GM19193 (cell line): Measurements from ENCODE around the gene XYLT1.

ENCODE experiments used
- POLR2A ChIP-seq: IDR thresholded peaks from 4 replicates; pipeline ENCODE4 v1.6.1; 2011; ENCODE audit not compliant: insufficient read depth, insufficient read length; ENCODE audit errors: extremely low read depth

XYLT1 gene

DNA sequence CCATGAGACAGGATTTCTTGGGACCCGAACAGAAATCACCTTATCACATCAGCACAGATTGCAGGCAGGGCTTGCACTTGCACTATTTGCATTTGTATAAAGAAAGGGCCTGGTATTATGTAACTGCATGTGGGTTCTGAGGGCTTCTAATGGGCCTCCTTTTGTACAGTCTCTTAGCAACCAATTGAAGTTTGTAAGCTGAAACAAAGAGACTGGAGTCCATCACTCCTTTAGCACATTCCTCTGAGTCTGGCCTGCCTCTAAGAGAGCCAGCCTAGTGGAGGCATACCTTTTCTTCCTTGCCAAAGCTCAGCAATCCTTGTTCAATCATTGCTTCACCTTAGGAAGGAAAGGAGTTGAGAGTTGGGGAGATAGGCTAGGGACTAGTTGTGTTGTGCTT, 387.1 kb downstream of the XYLT1 start:
- no peak for TF ChIP-seq POLR2A

DNA sequence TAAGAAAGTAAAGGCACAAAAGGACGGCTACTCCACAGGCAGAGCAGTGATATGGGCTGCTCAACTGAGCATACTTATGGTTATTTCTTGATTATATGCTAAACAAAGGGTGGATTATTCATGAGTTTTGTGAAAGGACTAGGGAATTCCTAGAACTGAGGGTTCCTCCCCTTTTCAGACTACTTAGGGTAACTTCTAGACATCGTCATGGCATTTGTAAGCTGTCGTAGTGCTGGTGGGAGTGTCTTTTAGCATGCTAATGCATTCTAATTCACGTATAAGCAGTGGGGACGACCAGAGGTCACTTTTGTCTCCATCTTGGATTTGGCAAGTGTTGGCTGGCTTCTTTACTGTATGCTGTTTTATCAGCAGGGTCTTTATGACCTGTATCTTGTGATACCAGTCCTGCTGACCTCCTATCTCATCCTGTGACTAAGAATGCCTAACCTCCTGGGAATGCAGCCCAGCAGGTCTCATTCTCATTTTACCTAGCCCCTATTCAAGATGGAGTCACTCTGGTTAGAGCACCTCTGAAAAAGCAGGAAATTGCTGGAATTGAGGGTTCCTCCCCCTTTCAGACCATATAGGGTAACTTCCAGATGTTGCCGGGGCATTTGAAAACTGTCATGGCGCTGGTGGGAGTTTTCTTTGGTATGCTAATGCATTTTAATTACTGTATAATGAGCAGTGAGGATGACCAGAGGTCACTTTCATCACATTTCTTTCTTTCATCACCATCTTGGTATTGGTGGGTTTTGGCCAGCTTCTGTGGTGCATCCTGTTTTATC, 388.5 kb downstream of the XYLT1 start:
- no peak for TF ChIP-seq POLR2A

DNA sequence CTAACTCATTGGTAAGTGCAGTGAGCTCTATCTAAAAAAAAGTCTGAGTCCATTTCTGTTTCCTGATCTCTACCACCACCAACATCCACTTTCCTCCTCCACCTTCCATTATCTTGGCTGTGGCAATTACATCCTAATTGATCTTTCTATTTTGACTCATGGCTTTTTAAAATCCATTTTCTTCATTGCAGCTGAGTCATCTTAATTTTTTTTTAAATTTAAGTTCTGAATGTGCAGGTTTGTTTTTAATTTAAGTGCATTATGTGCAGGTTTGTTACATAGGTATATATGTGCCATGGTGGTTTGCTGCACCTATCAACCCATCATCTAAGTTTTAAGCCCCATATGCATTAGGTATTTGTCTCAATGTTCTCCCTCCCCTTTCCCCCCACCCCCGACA, 390.7 kb downstream of the XYLT1 start:
- TF ChIP-seq POLR2A, result no peak

DNA sequence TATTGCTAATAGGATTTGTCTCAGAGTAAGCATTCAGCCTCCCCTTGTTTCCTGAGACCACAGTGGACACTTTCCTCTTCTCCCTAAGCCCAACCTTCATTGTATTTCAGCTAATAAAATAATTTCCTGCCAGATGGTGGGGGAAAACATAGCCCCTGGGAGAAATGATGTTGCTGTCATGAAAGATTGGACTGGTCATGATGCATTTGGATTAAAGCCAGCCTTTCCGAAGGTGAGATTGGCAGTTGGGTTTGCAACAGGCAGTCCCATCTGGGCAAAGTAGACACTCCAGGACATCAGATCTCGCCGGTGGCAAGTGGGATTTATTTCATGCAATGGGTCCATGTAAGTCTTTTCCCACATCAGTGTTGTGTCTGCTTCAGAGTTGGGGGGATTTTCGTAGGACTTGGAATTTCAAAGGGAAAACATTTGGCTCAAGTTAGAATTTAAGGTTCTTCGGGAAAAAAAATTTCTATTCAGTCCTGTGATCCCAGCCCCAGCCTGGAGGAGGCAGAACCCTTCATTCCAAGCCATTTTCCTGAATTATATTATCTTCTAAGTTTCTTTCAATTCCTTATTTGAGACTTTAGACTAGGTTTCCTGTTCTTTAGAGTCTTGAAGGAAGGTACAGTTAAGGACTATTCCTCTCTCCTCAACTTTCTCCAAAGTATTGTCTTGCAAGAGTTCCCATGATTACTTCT, 391.7 kb downstream of the XYLT1 start:
- no peak for TF ChIP-seq POLR2A

DNA sequence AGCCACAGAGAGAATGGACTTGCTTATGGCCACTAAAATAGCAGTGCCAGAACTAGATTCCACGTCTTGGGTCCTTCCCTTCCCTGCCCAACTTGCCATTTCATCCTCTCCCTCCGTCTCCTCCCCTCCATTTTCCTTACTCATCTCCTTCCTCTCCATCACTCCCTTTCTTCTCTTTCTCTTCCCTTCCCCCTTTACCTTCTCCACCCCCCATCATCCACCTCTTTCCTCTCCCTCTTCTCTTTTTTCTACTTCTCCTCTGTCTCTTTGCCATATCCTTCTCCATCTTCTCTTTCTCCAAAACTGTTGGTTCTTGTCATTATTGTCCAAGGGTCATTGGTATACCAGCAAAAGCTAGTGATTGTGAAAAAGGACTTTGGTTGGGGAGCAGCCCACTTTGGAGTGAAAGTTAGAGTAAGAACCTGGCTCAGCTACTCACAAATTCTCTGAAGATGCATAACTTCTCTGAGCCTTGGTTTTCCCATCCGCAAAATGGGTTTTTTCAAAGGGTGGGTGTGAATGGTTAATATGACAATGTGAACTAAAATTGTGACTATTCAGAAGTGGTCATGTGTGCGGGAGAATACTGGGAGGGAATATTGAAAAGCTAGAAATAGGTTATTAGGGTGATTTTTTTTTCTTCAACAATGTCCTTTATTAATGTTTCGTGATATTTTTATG, 393.8 kb downstream of the XYLT1 start:
- TF ChIP-seq POLR2A, result no peak

DNA sequence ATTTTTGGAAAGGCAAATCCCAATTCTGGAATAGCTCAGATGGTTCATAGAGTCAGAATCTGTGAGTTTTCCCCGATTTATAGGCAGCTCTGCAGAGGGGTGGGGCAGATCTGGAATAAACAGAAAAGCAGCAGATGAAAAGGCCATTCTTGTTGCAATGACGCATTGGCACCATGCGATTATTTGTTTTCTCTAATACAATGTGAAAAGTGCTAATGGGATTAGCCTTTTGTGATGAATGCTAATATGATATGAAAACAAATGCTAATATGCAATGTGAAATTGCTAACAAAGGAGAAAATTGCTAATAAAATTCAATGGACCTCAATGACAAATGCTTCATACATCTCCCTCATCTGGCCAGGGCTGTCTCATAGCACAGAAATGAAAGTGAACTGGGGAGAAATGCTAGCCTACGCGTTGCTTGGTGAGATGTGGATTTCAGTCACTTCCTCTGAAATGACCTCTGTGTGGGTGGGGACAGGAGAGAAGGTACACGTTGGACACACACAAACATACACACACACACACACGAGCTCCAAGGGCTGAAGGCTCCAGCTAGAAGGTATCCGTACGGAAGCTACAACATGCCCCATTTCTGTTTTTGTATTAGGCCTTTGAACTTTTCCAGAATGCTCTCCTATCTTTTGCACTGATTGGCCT, 394.5 kb downstream of the XYLT1 start:
- TF ChIP-seq POLR2A, result no peak

DNA sequence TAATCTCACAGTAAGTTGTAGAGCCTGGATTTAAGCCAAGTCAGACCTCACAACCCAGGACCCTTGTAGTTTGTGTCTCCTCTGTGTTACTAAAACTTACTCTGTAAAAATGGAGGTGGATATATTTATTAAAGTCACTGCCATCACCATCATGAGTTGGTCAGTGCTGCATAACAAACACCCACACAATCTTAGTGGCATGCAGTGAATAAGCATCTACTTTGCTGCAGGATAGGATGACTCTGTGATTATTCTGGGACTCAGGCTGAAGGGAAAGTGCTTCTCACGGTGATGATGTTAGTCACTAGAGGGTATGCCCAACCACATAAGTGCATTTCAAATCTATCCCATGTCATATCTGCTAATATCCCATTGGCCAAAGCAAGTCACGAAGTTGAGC, 398.7 kb downstream of the XYLT1 start:
- TF ChIP-seq POLR2A, result no peak

DNA sequence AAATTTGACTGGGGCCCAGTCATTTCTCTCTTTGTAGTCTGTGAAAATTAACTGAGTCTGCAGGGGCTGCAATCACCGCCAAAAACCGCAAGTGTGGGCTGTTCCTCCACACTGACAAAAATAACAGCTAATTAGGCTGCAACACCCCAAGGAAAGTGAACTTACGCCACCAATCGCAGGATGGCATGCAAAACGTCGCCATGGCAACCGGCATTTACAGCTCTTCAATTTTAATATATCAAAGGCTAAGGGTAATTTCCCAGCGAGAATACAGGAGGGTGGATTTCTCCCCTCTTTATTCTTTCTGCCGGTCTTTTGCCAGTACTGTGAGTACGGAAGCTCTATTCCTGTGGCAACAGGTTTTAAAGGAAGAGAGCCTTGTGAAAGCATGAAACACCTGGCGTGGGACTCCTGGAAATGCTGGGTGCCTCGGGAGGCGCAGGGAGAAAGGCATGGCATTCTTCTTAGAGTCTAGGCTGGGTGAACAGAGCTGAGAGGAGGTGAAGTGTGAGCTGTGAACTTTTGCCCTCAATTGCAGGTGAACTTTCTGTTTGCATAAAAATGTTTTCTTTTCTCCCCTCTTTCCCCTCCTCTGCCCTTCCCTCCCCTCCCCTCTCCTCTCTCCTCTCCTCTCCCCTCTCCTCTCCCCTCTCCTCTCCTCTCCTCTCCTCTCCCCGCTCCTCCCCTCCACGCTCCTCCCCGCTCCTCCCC, 399.7 kb downstream of the XYLT1 start:
- no peak for TF ChIP-seq POLR2A

DNA sequence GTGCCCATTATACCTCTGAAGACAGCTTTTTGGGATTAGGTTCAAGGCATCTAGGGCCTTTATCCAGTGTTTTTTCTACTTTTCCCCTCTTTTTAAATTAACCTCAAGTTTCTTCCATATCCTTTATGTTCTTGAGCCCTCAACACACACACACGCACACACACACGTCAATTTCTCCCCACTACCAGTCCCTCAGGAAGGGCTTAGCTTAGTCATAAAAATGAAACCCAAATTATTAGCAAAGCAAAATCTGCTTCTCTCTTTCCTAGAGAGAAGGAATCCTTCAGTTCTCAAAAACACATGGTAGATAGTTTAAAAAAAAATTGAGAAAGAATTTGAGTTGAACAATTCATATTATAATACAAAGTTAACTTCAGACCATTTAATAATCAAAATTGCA, 401.1 kb downstream of the XYLT1 start:
- TF ChIP-seq POLR2A, result no peak

DNA sequence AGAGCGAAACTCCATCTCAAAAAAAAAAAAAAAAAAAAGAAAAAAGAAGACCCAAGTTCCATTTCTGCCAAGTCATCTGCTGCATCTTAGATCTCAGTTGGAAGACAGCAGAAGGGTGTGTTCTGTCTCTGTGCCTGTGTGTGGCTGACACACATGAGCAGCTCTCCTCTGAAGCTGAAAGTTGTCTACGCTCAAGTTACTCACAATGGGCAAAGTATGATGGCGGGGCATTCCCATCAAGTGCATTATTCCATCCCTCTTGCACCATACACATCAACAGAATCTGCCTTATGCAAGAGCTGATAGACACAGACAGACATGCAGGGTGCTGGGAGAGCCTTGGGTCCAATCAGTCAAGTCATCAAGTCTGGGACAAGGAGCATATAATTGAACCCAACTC, 402.2 kb downstream of the XYLT1 start:
- no peak for TF ChIP-seq POLR2A

DNA sequence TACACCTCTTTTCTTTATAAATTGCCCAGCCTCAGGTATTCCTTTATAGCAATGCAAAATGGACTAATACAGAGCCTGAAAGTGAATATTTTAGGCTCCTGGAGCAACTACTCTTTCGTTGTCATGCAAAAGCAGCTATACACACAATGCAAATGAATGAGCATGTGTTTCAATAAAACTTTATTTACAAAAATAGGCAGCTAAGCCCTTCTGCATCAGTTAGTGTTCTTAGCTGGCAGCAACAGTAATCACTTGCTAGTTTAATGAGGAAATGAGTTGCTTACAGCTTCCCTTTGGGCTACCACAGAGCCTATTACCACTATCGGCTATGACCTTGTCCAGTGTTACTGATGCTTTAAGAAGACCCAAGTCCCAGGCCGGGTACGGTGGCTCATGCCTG, 402.9 kb downstream of the XYLT1 start:
- TF ChIP-seq POLR2A, result no peak

DNA sequence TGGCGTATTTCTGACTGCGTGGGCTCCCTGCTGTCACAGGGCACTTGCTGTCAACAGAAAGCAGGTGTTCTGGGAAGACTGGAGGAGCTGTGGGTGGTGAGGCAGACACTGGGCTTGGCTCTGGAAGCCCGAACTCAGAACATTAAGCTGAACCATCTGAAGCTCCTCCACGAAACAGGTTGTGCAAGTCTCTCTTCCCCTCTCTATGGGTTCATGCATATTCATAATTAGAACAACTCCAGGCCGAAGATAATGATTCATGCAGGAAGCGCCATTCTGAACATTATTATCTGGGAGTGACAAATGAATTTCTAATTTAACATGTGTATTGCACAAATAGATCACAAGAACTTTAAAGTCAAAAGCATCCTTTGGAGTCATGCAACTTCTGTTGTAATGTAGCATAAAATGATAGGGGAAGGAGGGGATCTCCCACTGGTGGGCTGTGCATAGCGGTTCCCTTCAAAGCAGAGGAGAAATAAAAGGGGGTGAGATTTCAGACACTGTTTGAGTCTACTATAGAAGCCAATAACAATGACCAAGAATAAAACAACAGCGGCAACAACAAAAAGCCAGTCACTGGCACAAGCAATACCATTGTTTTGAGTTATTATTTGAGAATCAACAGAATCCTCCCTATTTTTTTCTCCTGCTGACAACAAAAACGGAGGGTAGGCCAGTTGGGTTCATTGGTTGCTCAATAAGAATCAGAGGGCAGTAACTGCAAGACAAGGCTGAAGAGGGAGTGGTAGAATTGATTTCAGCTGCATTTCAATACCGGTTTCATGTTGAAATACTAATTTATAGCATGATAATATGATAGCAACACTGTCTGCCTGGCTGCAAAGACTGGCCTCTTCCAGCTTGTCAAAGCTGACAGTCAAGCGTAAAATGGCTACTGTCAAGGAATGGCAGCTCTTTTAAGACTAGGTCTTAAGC, 407.3 kb downstream of the XYLT1 start:
- TF ChIP-seq POLR2A, result no peak

DNA sequence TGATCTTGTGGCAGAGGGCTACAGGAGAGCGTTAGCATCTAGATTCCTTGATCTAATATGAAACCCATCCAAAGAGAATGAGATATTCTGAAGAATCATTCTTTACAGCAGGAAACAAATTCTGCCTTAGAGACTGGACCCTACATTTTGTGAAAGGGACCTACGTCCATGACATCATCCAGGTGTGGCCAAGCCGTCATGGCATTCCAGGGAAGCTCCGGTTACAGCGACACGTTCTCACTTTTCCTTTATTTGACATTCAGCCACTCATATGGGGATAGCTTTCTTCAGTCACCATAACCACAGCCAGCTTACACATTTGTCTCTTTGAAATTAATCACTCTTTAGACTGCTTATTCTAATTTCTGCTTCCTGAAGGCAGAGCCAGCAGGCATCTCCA, 408.1 kb downstream of the XYLT1 start:
- no peak for TF ChIP-seq POLR2A

DNA sequence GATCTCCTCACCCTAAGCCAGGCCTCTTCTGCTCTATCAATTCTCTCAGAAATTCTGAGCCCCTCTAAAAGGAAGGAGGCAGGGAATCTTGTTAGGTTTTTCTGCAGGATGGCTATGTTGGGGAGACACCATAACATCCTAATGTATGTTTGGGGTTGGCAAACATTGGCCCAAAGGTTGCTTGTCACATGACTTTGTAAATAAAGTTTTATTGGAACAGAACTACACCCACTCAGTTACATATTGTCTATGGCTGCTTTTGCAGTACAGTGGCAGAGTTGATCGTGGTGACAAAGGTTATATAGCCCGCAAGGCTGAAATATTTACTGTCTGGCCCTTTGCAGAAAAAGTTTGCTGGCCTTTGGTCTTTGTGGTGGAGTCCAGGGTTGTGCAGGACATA, 409.4 kb downstream of the XYLT1 start:
- TF ChIP-seq POLR2A, result no peak
